Breast epithelium (tissue), 4 donors: ENCODE measurements around the gene ZNF367. TPM values are rescaled to one million over a fixed set of nuclear protein-coding genes. Genes with fewer than 3 reads are reported as not detected.

ENCODE experiments used
- DNase-seq, 2 donors: peaks; one replicate each; pipeline ENCODE4 v3.0.0-alpha.2; 2019; ENCODE audit warnings: low spot score in 2 of 2
- H3K27ac ChIP-seq, 2 donors: fragments of 200-600 bp; sonication (generic) in 1 of 2; one replicate each; pipeline ENCODE4 v1.5.1; 2016 to 2019; ENCODE audit warnings: mild to moderate bottlenecking in 1 of 2
- H3K27me3 ChIP-seq, 2 donors: fragments of 200-600 bp; sonication (generic) in 1 of 2; one replicate each; pipeline versions ENCODE4 v1.5.1 to v1.6.0; 2017 to 2019; ENCODE audit warnings: control low read depth in 1 of 2, mild to moderate bottlenecking in 1 of 2
- H3K36me3 ChIP-seq: fragments of 200-600 bp; one replicate; pipeline ENCODE4 v1.5.1; 2019
- H3K4me1 ChIP-seq, 2 donors: fragments of 200-600 bp; sonication (generic); one replicate each; pipeline ENCODE4 v1.5.1; 2016 to 2019; ENCODE audit warnings: control low read depth in 1 of 2
- H3K4me3 ChIP-seq, 3 donors: fragments of 200-600 bp; sonication (generic); 1 replicate in 2 of 3; 2 replicates in 1 of 3; pipeline ENCODE4 v1.5.1; 2016 to 2019; ENCODE audit warnings: mild to moderate bottlenecking in 3 of 3, moderate library complexity in 2 of 3
- H3K9me3 ChIP-seq, 2 donors: fragments of 200-600 bp; sonication (generic) in 1 of 2; one replicate each; pipeline ENCODE4 v1.5.1; 2016 to 2019; ENCODE audit warnings: control low read depth in 1 of 2
- CTCF ChIP-seq, 3 donors: fragments of 450-650 bp; IDR thresholded peaks; one replicate each; pipeline ENCODE4 v1.5.1; 2016 to 2017; ENCODE audit warnings: antibody characterized with exemption in 3 of 3, mild to moderate bottlenecking in 3 of 3, moderate library complexity in 3 of 3
- POLR2A ChIP-seq: fragments of 450-650 bp; IDR thresholded peaks from one replicate; pipeline ENCODE4 v1.6.1; 2016; ENCODE audit warnings: antibody characterized with exemption, mild to moderate bottlenecking, moderate library complexity
- POLR2AphosphoS5 ChIP-seq, 3 donors: sonication (generic); formaldehyde crosslinking; IDR thresholded peaks; one replicate each; pipeline ENCODE4 v1.6.1; 2017; ENCODE audit warnings: antibody characterized with exemption in 3 of 3
- intact Hi-C: fragments of 100-400 bp; cut with DNase I; formaldehyde crosslinking; loops from one replicate; pipeline ENCODE4 v1.15.1; 2023; ENCODE audit warnings: low total_unique reads
- total RNA-seq, 3 donors: library from RNA; depleted of rRNA; stranded (reverse); fragments of >200 nt; gene quantifications; one replicate each; pipeline ENCODE4 v1.1.0, GENCODE V29; 2016

ZNF367 gene
- total RNA-seq, 3 donors from 2014 or later, result 0.98 to 1.8 (median 1.2) TPM

- intact Hi-C loops, result no loop called here
- Histone ChIP-seq H3K36me3 (no peaks in the 10 kb centered on the region), H3K4me3 (no peak overlapping the region), H3K27me3 (no peaks in the 10 kb centered on the region), H3K4me1 (no peaks in the 10 kb centered on the region), H3K9me3 (no peaks in the 10 kb centered on the region), H3K27ac (no peak overlapping the region)
- no peak for TF ChIP-seq CTCF (IDR thresholded peaks at IDR 0.05)
- no peak for TF ChIP-seq POLR2A
- TF ChIP-seq POLR2AphosphoS5 (IDR thresholded peaks at IDR 0.05), result no peak
- DNase-seq, result no peak
Observed at GRCh38 chr9:96411129-96411838, 6.9 kb downstream of the ZNF367 start.

GRCh38 chr9:96408409-96409280 lies 9.5 kb downstream of the ZNF367 start:
- TF ChIP-seq POLR2A, result no peak
- TF ChIP-seq POLR2AphosphoS5 (IDR thresholded peaks at IDR 0.05), result no peak
- no peak for TF ChIP-seq CTCF (IDR thresholded peaks at IDR 0.05)
- Histone ChIP-seq H3K27ac (no peak overlapping the region), H3K4me3 (no peak overlapping the region), H3K4me1 (no peaks in the 10 kb centered on the region), H3K9me3 (no peaks in the 10 kb centered on the region), H3K27me3 (no peaks in the 10 kb centered on the region), H3K36me3 (no peaks in the 10 kb centered on the region)
- no peak for DNase-seq
- intact Hi-C loops, result loop anchor here (5.0 kb wide), 1 partner anchor 369 kb away; the partner anchor contains the start of gene ZNF510

GRCh38 chr9:96400132-96400910 lies 17.8 kb downstream of the ZNF367 start:
- no peak for DNase-seq
- no peak overlapping the region for H3K27ac ChIP-seq
- no peaks in the 10 kb centered on the region for H3K9me3 ChIP-seq
- no peak overlapping the region for H3K4me3 ChIP-seq
- H3K4me1 ChIP-seq, result no peaks in the 10 kb centered on the region
- H3K27me3 ChIP-seq, result no peaks in the 10 kb centered on the region
- no peak for TF ChIP-seq CTCF (IDR thresholded peaks at IDR 0.05)
- TF ChIP-seq POLR2A, result no peak
- no peak for TF ChIP-seq POLR2AphosphoS5 (IDR thresholded peaks at IDR 0.05)
- no peaks in the 10 kb centered on the region for H3K36me3 ChIP-seq
- intact Hi-C loops, result no loop called here

- H3K4me1 ChIP-seq, result no peaks in the 10 kb centered on the region
- no peak for TF ChIP-seq POLR2AphosphoS5 (IDR thresholded peaks at IDR 0.05)
- TF ChIP-seq CTCF (IDR thresholded peaks at IDR 0.05), result no peak
- no peak for TF ChIP-seq POLR2A
- intact Hi-C loops, result loop anchor here (1.0 kb wide), 1 partner anchor 8 kb away; no protein-coding TSS in a partner anchor
- H3K36me3 ChIP-seq, result no peaks in the 10 kb centered on the region
- no peaks in the 10 kb centered on the region for H3K9me3 ChIP-seq
- no peak overlapping the region for H3K4me3 ChIP-seq
- no peak overlapping the region for H3K27ac ChIP-seq
- no peaks in the 10 kb centered on the region for H3K27me3 ChIP-seq
- no peak for DNase-seq
Observed at GRCh38 chr9:96399325-96399633, 18.9 kb downstream of the ZNF367 start.
